ENCODE results near the gene ACTG2. TPM values are rescaled to one million over a fixed set of nuclear protein-coding genes. Genes with fewer than 3 reads are reported as not detected.
"Not testable (repeated sequence)": the region's sequence is repeated elsewhere in the genome, so short reads cannot be mapped to it uniquely, and the experiment has no call there.

ACTG2 gene
- total RNA-seq, 1 donor from 2014 or later: 918 TPM

DNA sequence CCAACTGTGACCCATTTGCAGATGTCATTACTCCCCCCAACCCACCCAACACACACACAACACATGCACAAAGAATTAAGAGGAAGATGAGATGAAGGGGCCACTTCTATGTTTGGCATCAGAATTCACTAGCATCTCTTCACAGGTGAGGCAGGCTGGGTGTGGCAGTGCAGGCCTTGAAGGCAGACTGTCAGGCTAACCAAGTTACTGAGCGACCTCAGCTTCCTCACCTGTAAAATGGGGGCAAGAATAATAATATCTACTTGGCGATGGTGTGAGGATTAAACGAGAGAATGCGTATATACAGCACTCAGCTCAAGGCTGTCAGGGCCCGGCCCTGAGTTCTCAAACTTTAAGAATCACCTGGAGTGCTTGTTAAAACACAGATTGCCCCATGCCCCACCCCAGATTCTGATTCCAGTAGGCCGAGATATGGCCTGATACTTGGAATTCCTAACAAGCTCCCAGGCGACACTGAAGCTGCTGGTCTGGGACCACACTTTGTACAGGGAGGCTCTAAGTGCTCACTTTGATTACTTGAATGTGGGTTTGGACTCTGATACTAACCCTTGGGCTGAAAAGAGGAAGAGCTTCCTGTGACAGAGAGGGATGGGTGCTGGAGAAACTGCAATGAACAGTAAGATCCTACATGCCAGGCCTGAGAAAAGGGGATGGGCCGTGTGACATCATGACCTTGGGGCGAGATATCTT lies 1.1 kb downstream of the ACTG2 start:
- DNase-seq (ENCODE audit: low spot score): no peak

DNA sequence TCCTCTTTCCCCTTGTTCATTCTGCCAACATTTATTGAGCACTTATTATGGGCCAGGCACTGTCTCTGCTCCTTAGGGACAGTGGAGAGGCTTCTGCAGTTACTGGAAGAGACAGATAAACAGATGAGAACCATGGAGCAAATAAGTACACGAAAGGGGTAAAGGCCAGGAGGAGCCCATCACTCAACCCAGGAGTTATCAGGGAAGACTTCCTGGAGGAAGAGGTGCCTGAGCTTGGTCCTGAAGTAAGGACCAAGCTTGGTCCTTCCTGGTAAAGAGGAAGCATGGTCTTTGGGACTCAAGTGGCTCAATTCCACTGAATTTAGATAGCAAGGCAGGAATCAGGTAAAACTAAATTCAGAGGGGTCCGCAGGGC lies 1.7 kb downstream of the ACTG2 start:
- DNase-seq (ENCODE audit: low spot score): no peak

DNA sequence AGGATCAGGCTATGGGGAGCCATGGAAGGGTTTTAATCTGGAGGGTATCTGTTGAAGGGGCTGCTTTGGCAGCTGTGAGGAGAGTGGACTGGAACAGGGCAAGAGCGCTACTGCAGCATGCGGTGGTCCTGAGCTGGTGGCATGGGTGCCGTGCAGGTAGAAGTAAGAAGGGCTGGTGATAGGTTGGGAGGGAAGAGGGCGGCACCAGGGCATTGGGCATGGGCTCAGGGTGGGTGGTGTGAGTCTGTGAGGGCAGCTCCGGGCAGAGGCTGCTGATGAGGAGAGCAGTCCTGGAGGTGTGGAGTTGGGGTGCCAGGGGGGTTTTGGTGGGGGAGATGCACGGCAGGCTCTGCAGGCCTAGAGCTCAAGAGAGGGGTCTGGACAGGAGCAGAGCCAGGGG lies 2.1 kb downstream of the ACTG2 start:
- no peak for DNase-seq (ENCODE audit: low spot score)

DNA sequence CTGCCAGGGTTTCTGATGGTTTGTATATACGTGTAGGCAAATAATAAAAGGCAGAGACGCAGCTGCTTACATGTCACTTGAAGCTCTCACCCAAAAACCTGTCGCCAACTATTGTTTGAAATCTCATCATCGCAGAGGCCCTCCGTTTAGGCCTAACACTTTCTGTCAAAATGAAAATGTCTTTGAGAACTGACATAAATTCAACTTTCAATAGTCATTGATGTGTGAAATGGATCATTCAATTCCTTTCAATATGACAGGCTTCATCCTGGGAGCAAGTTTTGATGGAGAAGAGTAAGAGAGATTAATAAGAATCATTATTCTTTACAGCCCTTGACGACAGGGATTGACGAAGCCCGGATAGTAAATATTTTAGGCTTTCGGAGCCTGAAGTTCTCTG lies 2.7 kb downstream of the ACTG2 start:
- no peak for DNase-seq (ENCODE audit: low spot score)

DNA sequence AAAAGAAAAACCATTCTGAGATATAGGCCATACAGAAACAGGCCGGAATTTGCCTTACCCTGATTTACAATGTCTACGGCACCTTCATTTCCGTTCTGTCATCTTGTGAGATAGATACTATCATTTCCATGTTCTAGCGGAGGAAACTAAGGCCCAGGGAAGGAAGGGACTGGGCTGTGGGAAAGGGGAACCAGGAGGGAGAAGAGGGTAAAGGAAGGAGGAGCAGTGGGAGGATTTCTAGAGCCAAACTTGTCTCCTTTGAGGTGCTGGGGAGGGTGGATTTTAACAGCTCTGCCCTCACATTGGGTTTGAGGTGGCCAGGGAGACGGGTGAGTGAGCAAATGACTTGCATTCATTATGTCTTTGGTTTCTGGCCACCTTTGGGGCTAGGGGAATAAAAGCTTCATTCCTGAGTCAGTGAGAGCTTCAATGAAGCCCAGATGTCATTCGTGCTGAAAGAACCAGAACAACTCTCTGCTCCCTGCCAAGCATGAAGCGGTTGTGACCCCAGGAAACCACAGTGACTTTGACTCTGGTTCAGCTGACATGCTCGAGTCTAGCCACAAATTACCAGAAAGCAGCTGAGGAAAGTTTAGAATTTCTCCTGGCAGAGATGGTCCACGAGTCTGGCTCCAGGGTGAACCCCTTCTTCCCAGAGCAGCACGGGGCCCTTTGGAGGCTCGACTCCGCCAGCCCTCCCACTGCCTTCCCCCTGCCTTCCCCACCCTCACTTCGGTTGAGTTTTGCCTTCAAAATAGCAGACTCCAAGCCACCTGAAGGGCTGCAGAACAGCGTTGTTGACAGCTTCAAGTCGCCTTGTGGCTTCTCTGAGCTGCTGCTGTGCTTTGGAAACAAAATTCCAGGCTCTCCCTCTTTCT lies 3.8 kb downstream of the ACTG2 start:
- DNase-seq (ENCODE audit: low spot score): no peak

DNA sequence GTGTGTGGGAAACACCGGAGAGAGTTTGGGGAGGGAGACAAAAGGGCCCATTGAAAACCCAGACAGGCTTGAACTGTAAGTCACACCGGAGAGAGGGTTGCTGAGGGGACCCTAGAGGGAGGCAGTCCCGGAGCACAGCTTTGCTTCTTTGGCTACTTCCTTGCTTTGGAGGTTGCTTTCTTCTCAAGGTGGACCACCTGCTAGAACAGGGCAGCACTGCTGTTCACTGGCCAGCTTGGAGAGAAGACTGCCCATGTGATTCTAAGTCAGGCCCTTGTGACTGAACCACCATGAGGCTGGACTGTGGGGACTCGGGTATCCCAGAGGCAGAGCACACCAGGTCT lies 4.4 kb downstream of the ACTG2 start:
- no peak for DNase-seq (ENCODE audit: low spot score)

DNA sequence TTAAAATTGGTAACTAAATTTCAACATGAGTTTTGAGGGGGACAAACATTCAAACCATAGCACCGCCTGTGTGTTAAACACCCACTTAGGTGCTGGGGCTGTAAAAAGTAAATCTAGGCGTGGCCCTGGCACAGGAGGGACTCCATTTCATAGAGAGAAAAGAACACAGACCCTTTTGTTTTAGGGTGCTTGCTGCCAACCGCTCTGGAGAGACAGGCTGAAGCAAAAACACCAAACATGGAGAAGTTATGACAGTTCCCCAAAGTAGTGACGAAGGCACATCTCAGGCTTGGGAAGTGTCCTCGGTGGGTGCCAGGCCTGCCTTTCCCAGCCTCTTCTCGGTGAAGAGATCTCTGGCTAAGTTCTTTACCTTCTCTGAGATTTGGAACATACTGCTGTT lies 5.1 kb downstream of the ACTG2 start:
- no peak for DNase-seq (ENCODE audit: low spot score)

DNA sequence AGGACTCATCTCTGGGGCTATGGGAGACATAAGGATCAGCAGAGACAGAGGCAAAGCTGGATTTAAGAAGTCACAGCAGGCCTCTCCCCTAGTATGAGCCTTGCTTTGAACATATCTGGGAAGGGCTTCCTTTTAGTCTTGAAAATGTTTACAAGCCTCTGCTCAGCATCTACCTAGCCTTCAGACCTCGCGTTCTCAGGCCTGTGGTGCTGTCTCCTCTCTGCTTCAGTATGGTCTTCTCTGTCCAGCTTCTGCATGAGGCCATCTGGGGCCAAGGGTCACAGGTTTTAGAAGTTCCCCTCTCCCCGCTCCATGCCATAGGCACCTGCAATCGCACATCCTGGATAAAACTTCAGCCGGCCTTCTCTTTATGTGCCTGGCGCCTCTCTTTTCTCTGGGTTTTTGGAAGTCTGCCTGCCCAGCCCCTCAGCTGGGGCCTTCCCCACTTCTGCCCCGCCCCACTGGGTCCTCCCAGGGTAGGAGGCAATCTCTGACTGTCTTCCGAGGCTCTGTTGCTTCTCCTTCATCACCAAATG lies 7.1 kb downstream of the ACTG2 start:
- no peak for DNase-seq (ENCODE audit: low spot score)

DNA sequence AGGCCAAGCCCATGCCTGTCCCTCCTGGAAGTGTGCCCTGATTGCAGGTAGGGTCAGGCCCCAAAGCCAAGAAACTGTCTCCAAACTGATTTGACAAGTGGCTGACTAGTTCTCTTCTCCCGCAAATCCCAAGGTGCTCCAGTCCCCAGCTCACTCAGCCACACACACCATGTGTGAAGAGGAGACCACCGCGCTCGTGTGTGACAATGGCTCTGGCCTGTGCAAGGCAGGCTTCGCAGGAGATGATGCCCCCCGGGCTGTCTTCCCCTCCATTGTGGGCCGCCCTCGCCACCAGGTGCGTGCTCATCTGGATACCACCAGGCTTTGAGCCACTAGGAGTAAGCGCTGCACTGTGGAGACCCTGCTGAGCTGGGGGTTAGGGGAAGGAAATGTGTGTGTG lies 8.3 kb downstream of the ACTG2 start:
- DNase-seq (ENCODE audit: low spot score): no peak

DNA sequence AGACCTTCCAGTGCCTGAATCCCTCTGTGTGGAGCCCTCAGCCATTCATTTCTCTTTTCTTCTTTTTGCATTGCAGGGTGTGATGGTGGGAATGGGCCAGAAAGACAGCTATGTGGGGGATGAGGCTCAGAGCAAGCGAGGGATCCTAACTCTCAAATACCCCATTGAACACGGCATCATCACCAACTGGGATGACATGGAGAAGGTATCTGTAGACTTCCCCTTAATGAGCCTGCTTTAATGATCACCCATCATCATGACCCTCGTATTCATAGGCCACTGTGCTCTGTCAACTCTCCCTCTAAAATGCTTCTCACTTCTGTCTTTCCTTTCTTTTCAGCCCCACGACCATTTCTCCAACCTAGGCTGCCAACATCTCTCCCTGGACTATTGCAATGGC lies 9.5 kb downstream of the ACTG2 start:
- no peak for DNase-seq (ENCODE audit: low spot score)

DNA sequence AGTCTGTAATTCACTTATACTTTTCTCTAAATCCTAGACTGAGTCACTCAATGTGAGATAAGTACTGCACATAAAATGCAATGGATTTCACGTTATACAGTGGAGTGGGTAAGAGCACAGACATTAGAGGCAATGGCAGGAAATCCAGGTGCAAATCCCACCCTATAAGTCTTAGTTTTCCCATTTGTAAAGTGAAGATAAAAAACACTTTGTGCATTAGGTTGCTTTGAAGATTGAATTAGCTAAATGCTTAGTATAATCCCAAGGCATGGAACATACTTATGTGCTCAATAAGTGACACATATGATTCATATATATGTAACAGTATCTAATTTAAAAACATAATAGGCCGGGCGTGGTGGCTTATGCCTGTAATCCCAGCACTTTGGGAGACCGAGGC lies 10.5 kb downstream of the ACTG2 start:
- no peak for DNase-seq (ENCODE audit: low spot score)

DNA sequence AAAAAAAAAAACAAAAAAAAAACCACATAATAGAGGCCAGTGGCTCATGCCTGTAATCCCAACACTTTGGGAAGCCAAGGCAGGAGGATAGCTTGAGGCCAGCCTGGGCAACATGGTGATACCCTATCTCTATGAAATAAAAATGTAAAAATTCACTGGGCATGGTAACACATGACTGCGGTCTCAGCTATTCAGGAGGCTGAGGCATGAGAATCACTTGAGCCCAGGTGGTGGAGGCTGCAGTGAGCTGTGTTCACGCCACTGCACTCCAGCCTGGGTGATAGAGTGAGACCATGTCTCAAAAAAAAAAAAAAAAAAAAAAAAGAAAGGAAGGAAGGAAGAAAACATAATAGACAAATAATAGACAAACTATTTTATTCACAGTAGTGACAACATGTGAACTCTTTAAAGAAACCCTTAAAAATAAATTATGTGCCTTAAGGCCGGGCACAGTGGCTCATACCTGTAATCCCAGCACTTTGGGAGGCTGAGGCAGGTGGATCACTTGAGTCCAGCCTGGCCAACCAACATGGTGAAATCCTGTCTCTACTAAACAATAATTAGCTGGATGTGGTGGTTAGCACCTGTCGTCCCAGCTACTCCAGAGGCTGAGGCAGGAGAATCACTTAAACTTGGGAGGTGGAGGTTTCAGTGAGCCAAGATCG lies 11.3 kb downstream of the ACTG2 start:
- not testable (repeated sequence) for DNase-seq (ENCODE audit: low spot score)

DNA sequence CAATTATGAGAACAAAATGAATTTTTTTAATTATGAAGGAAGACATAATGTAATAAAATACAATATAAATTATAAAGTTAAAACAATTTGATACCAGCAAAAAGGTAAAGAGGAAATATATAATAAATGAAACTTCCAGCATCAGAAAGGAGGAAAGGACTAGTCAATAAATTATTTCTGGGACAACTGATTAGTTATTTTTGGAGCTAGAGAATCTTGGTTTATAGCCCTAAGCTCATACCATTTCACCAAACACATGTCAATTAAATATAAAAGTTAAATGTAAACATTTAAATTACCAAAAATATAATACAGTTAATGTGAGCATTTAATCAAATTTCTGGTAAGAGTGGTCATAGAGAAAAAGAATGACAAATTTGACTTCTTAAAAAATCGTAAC lies 12.1 kb downstream of the ACTG2 start:
- no peak for DNase-seq (ENCODE audit: low spot score)

DNA sequence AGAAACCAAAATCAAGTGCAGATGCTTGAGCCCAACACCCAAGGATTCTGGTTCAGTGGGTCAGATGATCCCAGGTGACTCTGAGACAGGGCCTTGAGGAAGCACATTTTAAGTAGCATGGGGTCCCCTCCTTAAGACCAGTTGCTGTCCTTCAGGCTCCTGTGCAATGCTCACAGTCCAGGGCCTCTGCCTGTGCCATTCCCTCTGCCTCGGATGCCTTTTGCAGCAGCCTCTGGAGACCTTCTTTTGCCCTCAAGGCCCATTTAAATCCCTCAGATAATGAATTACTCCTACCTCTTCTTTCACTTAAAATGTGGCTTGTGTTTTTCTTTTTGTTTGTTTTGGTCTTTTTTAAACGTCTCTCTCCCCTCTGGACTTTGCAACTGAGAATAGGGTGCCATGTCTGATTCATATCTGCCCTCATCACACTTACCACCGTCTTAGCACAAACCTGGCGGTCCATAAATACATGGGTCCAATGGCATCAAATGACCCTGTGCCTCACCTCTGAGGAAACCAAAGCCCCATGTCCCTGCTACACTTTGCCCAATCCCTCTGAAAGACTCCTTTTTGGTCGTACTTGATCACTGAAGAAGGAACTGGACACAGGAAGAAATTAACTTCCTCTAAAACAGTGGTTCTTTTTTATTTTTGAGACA lies 14.2 kb downstream of the ACTG2 start:
- DNase-seq (ENCODE audit: low spot score): no peak

DNA sequence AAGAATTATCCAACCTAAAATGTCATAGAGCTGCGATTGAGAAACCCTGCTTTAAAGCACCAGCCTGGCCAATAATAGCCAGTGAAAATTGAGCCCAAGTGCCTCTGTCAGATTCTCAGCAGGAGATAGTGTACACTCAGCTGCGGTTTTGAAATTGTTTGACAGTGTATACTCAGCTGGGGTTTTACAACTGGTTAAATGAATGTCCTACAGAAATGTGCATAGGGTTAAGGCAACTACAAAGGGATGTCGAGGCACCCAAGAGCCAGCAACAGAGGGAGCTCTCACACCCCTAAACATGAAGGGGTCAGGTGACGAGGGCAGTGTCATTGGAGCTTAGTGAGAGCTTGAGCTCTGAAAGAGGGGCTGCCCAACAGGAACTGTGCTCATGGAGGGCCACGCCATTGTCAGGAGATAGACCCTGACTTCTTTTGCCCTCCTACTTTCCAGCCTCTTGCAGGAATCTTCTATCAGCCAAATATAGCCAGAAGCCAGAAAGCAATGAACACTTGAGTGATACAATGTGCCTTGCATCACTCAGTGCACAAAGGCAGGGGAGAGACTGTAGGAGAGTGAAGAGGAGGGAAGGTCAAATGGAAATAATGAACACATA lies 15.1 kb downstream of the ACTG2 start:
- no peak for DNase-seq (ENCODE audit: low spot score)

DNA sequence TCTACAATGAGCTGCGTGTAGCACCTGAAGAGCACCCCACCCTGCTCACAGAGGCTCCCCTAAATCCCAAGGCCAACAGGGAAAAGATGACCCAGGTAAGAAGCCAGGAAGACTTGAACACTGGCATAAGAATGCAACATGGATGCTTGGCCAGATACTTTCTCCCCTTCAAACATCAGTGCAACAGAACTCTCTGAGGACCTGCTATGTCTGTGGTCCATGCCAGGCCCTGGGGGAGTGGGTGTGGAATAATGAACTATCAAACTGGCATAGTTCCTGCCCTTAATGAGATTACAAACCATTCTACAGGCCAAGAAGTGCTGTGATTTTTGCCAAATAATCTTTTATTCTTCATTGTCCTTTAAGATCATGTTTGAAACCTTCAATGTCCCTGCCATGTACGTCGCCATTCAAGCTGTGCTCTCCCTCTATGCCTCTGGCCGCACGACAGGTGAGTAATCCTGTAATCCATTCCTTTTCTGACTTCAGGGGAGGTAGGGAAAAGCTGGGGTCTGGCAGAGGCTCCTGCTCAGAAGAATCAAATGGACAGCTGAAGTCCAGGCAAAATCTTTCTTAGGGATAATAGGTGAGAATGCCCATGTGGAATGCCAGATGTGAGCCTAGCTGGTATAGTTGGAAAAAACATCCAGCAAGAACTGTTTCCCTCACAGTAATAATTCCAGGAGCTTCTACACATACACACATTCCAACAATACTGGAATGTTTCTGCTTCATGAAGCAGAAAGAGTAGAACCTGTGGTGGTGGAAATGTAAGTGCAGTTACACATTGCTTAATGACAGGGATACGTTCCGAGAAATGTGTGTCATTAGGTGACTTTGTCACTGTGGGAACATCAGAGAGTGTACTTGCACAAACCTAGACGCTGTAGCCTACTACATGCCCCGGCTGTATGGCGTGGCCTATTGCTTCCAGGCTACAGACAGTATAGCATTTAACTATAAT lies 16.2 kb downstream of the ACTG2 start:
- no peak for DNase-seq (ENCODE audit: low spot score)

DNA sequence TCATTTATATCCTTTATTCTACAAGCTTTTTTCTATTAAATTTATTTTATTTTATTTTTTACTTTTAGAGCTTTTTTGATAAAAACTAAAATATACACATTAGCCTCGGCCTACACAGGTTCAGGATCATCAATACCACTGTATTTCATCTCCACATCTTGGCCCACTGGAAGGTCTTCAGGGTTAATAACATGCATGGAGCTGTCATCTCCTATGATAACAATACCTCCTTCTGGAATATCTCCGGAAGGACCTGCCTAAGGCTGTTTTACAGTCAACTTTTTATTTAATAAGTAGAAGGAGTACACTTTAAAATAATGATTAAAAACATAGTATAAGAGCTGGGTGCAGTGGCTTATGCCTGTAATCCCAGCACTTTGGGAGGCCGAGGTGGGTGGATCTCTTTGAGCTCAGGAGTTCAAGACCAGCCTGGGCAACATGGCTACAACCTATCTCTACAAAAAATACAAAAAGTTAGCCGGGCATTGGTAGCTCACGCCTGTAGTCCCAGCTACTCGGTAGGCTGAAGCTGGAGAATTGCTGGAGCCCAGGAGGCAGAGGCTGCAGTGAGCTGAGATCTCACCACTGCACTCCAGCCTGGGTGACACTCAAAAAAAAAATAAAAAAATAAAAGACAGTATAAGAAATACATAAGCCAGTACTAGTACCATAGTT lies 18.2 kb downstream of the ACTG2 start:
- DNase-seq (ENCODE audit: low spot score): no peak

DNA sequence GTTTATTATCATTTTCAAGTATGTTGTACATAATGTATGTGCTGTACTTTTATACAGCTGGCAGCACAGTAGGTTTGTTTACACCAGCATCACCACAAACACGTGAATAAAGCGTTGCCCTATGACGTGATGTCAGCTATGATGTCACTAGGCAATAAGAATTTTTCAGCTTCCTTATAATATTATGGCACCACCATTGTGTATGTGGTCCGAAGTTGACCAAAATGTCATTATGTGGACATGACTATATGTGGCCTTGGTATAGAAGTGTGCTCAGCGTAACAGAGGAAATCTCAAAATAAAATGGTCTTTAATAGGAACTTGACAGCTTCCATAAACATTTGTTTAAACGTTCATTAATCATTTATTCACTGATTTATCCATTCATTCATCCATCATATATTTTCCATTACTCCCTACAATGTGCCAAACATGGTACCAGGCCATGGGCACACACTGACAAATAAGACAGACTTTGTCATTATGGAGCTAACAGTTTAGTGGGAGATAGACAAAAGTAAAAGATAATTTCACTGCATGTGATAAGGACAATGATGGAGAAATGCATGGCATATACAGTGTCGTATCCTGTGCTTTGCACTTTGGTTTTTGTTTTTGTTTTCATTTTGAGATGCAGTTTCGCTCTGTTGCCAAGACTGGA lies 18.9 kb downstream of the ACTG2 start:
- no peak for DNase-seq (ENCODE audit: low spot score)

DNA sequence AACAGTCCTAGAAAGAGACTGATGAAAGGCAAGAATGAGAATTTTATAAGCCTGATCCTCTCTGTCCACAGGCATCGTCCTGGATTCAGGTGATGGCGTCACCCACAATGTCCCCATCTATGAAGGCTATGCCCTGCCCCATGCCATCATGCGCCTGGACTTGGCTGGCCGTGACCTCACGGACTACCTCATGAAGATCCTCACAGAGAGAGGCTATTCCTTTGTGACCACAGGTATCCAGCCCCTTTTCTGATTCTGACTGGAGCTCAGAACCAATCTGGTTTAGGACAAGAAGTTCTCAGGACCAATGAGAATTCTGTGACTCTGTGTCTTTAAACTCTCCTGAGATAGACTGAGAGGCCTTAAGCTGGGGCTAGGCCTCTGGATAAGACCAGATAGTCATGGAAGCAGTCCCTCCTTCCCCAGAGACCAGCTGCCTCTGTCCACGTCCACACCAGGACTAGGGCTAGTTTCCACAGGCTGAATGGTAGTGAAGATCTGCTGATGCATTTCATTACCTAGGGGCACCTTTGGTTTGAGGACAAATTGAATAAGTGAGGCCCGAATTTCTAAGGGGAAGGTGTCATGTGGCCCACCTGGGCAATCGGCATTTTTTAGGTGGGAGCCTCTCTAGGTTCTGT lies 20.7 kb downstream of the ACTG2 start:
- no peak for DNase-seq (ENCODE audit: low spot score)

Measured in ureter (tissue), 1 donor.